SK-N-SH (cell line): Measurements from ENCODE around the gene ARHGEF28. TPM values are rescaled to one million over a fixed set of nuclear protein-coding genes. Genes with fewer than 3 reads are reported as not detected.
A peak's percentile ranks its signal among the peaks of the same experiment; 100 is the strongest.

Experiments
- CTCF ChIA-PET: fragments of 300-600, 350-600 bp; formaldehyde crosslinking; extraction: SDS; loops from one replicate; lab custom pipeline; 2021; lab: Yijun Ruan, JAX
- POLR2A ChIA-PET: fragments of 350-600 bp; sonication (Branson Sonifier 250); formaldehyde crosslinking; extraction: SDS; loops from one replicate; lab custom pipeline; 2020; ENCODE audit warnings: antibody characterized with exemption, inconsistent platforms; lab: Yijun Ruan, JAX
- DNase-seq: peaks from one replicate; pipeline ENCODE4 v3.0.0; 2012
- H2AFZ ChIP-seq: fragments of 200-600 bp; sonication (generic); 2 replicates; pipeline ENCODE4 v1.8.1; 2016; ENCODE audit warnings: antibody characterized with exemption, mild to moderate bottlenecking, low read depth
- H3F3A ChIP-seq: fragments of 200-600 bp; sonication (generic); replicated peaks from 2 replicates; pipeline ENCODE3; 2016; ENCODE audit warnings: antibody characterized with exemption, mild to moderate bottlenecking; ENCODE audit not compliant: insufficient read depth
- H3K27ac ChIP-seq, 2 experiments: fragments of 200-500 bp in 1 of 2; fragments of 200-600 bp in 1 of 2; sonication (Bioruptor generic) in 1 of 2; sonication (generic), shearing (Covaris generic) in 1 of 2; 2 replicates each; pipeline versions ENCODE4 v1.5.1 to v1.6.1; 2014 to 2016; ENCODE audit warnings: low read depth in 2 of 2, inconsistent platforms in 1 of 2, low read length in 1 of 2, mild to moderate bottlenecking in 1 of 2, mixed read lengths in 1 of 2
- H3K27me3 ChIP-seq: fragments of 200-600 bp; sonication (generic), shearing (Covaris generic); 2 replicates; pipeline ENCODE4 v1.6.1; 2016; ENCODE audit warnings: mixed run types; ENCODE audit not compliant: insufficient read depth
- H3K36me3 ChIP-seq, 2 experiments: fragments of 200-500 bp in 1 of 2; fragments of 200-600 bp in 1 of 2; sonication (Bioruptor generic) in 1 of 2; sonication (generic) in 1 of 2; replicated peaks in 1 of 2; 2 replicates each; pipeline versions ENCODE3 to v1.5.1; 2014 to 2016; ENCODE audit warnings: low read length in 1 of 2, mild to moderate bottlenecking in 1 of 2; ENCODE audit not compliant: insufficient read depth in 2 of 2, control insufficient read depth in 1 of 2
- H3K4me1 ChIP-seq, 2 experiments: fragments of 200-500 bp in 1 of 2; fragments of 200-600 bp in 1 of 2; sonication (Bioruptor generic) in 1 of 2; sonication (generic), shearing (Covaris generic) in 1 of 2; 2 replicates each; pipeline versions ENCODE4 v1.5.1 to v1.6.1; 2014 to 2016; ENCODE audit warnings: low read depth in 1 of 2, low read length in 1 of 2, mixed run types in 1 of 2; ENCODE audit not compliant: insufficient read depth in 2 of 2, control insufficient read depth in 1 of 2
- H3K4me2 ChIP-seq: fragments of 200-600 bp; sonication (generic), shearing (Covaris generic); 2 replicates; pipeline ENCODE4 v1.6.1; 2017; ENCODE audit warnings: mixed run types
- H3K4me3 ChIP-seq, 2 experiments: fragments of 200-500 bp in 1 of 2; fragments of 200-600 bp in 1 of 2; sonication (Bioruptor generic) in 1 of 2; sonication (generic), shearing (Covaris generic) in 1 of 2; 2 replicates each; pipeline versions ENCODE4 v1.5.1 to v1.8.1; 2014 to 2016; ENCODE audit warnings: low read depth in 2 of 2, inconsistent platforms in 1 of 2, low read length in 1 of 2, mild to moderate bottlenecking in 1 of 2, mixed read lengths in 1 of 2, moderate library complexity in 1 of 2
- H3K79me2 ChIP-seq: fragments of 200-600 bp; sonication (generic); 2 replicates; pipeline ENCODE4 v1.8.1; 2017; ENCODE audit warnings: mild to moderate bottlenecking; ENCODE audit not compliant: insufficient read depth
- H3K9ac ChIP-seq: fragments of 200-600 bp; sonication (generic); 2 replicates; pipeline ENCODE4 v1.6.1; 2017; ENCODE audit warnings: mixed run types
- H3K9me2 ChIP-seq: fragments of 200-600 bp; sonication (generic); 2 replicates; pipeline ENCODE4 v1.6.1; 2017; ENCODE audit warnings: mixed run types
- H3K9me3 ChIP-seq: fragments of 200-600 bp; sonication (generic); 2 replicates; pipeline ENCODE4 v1.6.1; 2017; ENCODE audit warnings: mixed run types, mild to moderate bottlenecking, moderate library complexity
- H4K20me1 ChIP-seq: fragments of 200-600 bp; sonication (generic); 2 replicates; pipeline ENCODE4 v1.6.1; 2017; ENCODE audit warnings: mild to moderate bottlenecking, mixed run types; ENCODE audit not compliant: insufficient read depth
- CHD2 ChIP-seq: fragments of 150-350 bp; IDR thresholded peaks from 2 replicates; pipeline ENCODE4 v1.6.1; 2018; ENCODE audit warnings: low read length; ENCODE audit not compliant: partially characterized antibody
- EP300 ChIP-seq, 2 experiments: IDR thresholded peaks; 2 replicates each; pipeline versions ENCODE4 v1.4.0 to v1.6.1; 2012; ENCODE audit warnings: borderline replicate concordance in 1 of 2, low read depth in 1 of 2, low read length in 1 of 2
- EZH2phosphoT487 ChIP-seq: fragments of 200-600 bp; sonication (generic); IDR thresholded peaks from 2 replicates; pipeline ENCODE4 v1.6.1; 2017; ENCODE audit warnings: low read depth, mixed run types, mild to moderate bottlenecking, antibody characterized with exemption, moderate library complexity, borderline replicate concordance
- FOSL2 ChIP-seq: IDR thresholded peaks from 2 replicates; pipeline ENCODE4 v1.4.0; 2012; ENCODE audit warnings: low read depth, mild to moderate bottlenecking, moderate library complexity, borderline replicate concordance
- FOXJ3 ChIP-seq: sonication (generic); formaldehyde crosslinking; IDR thresholded peaks from 2 replicates; pipeline ENCODE4 v1.5.1; 2020; ENCODE audit warnings: mild to moderate bottlenecking, missing genetic modification reagents
- FOXM1 ChIP-seq: IDR thresholded peaks from 2 replicates; pipeline ENCODE4 v1.4.0; 2012; ENCODE audit warnings: low read depth, mild to moderate bottlenecking
- GABPA ChIP-seq: IDR thresholded peaks from 2 replicates; pipeline ENCODE4 v1.4.0; 2012; ENCODE audit warnings: low read depth, mild to moderate bottlenecking
- GATA2 ChIP-seq: sonication (generic); formaldehyde crosslinking; IDR thresholded peaks from 2 replicates; pipeline ENCODE4 v1.5.0; 2020; ENCODE audit warnings: mild to moderate bottlenecking, missing genetic modification reagents
- JUND ChIP-seq: IDR thresholded peaks from 2 replicates; pipeline ENCODE4 v1.4.0; 2012
- MEF2A ChIP-seq: IDR thresholded peaks from 2 replicates; pipeline ENCODE4 v1.4.0; 2012; ENCODE audit warnings: low read depth, borderline replicate concordance
- PBX3 ChIP-seq: IDR thresholded peaks from 2 replicates; pipeline ENCODE4; 2012
- POLR2AphosphoS5 ChIP-seq: IDR thresholded peaks from 2 replicates; pipeline ENCODE4 v1.6.1; 2012; ENCODE audit warnings: low read depth, low read length
- SIN3A ChIP-seq: IDR thresholded peaks from 2 replicates; pipeline ENCODE4 v1.6.1; 2012; ENCODE audit warnings: low read depth, mild to moderate bottlenecking, low read length, moderate library complexity, borderline replicate concordance
- SMC3 ChIP-seq: IDR thresholded peaks from 2 replicates; pipeline ENCODE4 v1.6.1; 2012; ENCODE audit warnings: low read depth, low read length, improper control_type of control experiment
- TAF1 ChIP-seq: IDR thresholded peaks from 2 replicates; pipeline ENCODE4 v1.6.1; 2012; ENCODE audit warnings: low read depth, mild to moderate bottlenecking, low read length, moderate library complexity, borderline replicate concordance
- TCF12 ChIP-seq: IDR thresholded peaks from 2 replicates; pipeline ENCODE4 v1.4.0; 2012
- YY1 ChIP-seq: IDR thresholded peaks from 2 replicates; pipeline ENCODE4 v1.4.0; 2012; ENCODE audit warnings: low read depth, mild to moderate bottlenecking
- polyA plus RNA-seq, 3 experiments: library from polyadenylated mRNA; depleted of rRNA; stranded (reverse); fragments of >200 nt; gene quantifications; 2 replicates each; pipeline ENCODE4 v1.2.3, GENCODE V29; 2012
- TF ChIP-seq, protein P1 (sequence below): fragments of 150-350 bp; IDR thresholded peaks from 2 replicates; pipeline ENCODE4 v1.6.1; 2016; ENCODE audit warnings: mild to moderate bottlenecking, low read depth, low read length
- TF ChIP-seq, protein P2 (sequence below): IDR thresholded peaks from 2 replicates; pipeline ENCODE4 v1.4.0; 2012; ENCODE audit warnings: low read depth
- TF ChIP-seq, protein P3 (sequence below): fragments of 150-350 bp; IDR thresholded peaks from 2 replicates; pipeline ENCODE4 v1.6.1; 2017; ENCODE audit warnings: antibody characterized with exemption, low read length, low read depth, borderline replicate concordance

The ARHGEF28 gene
- polyA plus RNA-seq, 1 of the 3 experiments (the other 2 are of a cell fraction) = 4.2 TPM

DNA sequence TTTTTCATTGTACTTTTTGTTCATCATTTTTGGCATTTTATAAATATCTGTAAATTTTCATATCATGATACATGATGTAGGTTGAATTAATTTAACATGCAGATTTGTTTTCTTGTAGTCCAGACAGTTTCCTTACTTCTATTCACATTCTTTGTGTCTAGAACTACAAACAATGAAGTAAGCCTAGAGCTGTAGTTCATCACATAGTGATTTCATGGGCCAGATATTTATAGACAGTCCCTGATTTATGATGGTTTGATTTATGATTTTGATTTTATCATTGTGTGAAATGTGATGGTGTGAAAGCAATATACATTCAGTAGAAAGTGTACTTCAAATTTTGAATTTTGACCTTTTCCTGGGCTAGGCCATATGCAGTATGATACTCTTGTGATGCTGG lies 139.0 kb downstream of the ARHGEF28 start:
- H3F3A ChIP-seq = peaks cover 9% of the 10 kb centered on the region
- no peak for DNase-seq
- peaks cover 6% of the 10 kb centered on the region; the same call in 1 of the 2 replicates for H3K9me3 ChIP-seq
- POLR2A ChIA-PET = no interaction called here
- H2AFZ ChIP-seq = no peak overlapping the region
- no peak overlapping the region for H3K4me3 ChIP-seq
- CTCF ChIA-PET = no interaction called here
- no peaks in the 10 kb centered on the region for H3K9me2 ChIP-seq
- H3K4me2 ChIP-seq = no peak overlapping the region
- H3K79me2 ChIP-seq = no peaks in the 10 kb centered on the region
- TF ChIP-seq TAF1 = no peak
- TF ChIP-seq POLR2AphosphoS5 = no peak
- TF ChIP-seq TCF12 = no peak
- no peak for TF ChIP-seq GABPA
- TF ChIP-seq EP300 (IDR thresholded peaks at IDR 0.05; ENCODE audit: borderline replicate concordance in 1 of 2, low read depth in 1 of 2, low read length in 1 of 2) = no peak
- no peak for TF ChIP-seq FOXJ3 (CRISPR knock-in tag)
- no peak for TF ChIP-seq FOXM1
- TF ChIP-seq, protein P1, sequence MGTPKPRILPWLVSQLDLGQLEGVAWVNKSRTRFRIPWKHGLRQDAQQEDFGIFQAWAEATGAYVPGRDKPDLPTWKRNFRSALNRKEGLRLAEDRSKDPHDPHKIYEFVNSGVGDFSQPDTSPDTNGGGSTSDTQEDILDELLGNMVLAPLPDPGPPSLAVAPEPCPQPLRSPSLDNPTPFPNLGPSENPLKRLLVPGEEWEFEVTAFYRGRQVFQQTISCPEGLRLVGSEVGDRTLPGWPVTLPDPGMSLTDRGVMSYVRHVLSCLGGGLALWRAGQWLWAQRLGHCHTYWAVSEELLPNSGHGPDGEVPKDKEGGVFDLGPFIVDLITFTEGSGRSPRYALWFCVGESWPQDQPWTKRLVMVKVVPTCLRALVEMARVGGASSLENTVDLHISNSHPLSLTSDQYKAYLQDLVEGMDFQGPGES = no peak
- no peak for TF ChIP-seq EZH2phosphoT487
- no peak for TF ChIP-seq MEF2A
- no peak for TF ChIP-seq SIN3A
- TF ChIP-seq, protein P2, sequence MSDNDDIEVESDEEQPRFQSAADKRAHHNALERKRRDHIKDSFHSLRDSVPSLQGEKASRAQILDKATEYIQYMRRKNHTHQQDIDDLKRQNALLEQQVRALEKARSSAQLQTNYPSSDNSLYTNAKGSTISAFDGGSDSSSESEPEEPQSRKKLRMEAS = no peak
- no peak for TF ChIP-seq JUND
- TF ChIP-seq CHD2 = no peak
- TF ChIP-seq PBX3 = no peak
- TF ChIP-seq SMC3 = no peak
- no peak for TF ChIP-seq YY1
- TF ChIP-seq GATA2 (CRISPR knock-in tag) = no peak
- TF ChIP-seq, protein P3, sequence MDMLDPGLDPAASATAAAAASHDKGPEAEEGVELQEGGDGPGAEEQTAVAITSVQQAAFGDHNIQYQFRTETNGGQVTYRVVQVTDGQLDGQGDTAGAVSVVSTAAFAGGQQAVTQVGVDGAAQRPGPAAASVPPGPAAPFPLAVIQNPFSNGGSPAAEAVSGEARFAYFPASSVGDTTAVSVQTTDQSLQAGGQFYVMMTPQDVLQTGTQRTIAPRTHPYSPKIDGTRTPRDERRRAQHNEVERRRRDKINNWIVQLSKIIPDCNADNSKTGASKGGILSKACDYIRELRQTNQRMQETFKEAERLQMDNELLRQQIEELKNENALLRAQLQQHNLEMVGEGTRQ = no peak
- no peak for TF ChIP-seq FOSL2
- H3K27ac ChIP-seq = peak overlapping the region in 1 of 2 experiments; percentile 58; a peak in 2 of 4 replicates
- no peak overlapping the region for H3K9ac ChIP-seq
- peaks cover 0 to 8% of the 10 kb centered on the region in 2 experiments; a peak in 1 of 4 replicates for H3K4me1 ChIP-seq
- peaks cover 0 to 7% of the 10 kb centered on the region in 2 experiments for H3K36me3 ChIP-seq
- H3K27me3 ChIP-seq = no peaks in the 10 kb centered on the region
- H4K20me1 ChIP-seq = no peaks in the 10 kb centered on the region
